GM18505 (cell line): ENCODE data around the gene CCDC157.
A peak's percentile ranks its signal among the peaks of the same experiment; 100 is the strongest.

ENCODE experiments used
- ATAC-seq: cut with Tn5 transposase; IDR thresholded peaks from one replicate; pipeline ENCODE4 v1.9.1; 2021; ENCODE audit not compliant: unreplicated experiment
- POLR2A ChIP-seq: IDR thresholded peaks from 4 replicates; pipeline ENCODE4 v1.6.1; 2011; ENCODE audit warnings: borderline replicate concordance; ENCODE audit not compliant: insufficient read depth, insufficient read length; ENCODE audit errors: extremely low read depth

CCDC157 gene

GRCh38 chr22:30381264-30381663, 24.5 kb downstream of the CCDC157 start:
- TF ChIP-seq POLR2A = no peak
- ATAC-seq = no peak

- ATAC-seq = no peak
- TF ChIP-seq POLR2A = no peak
Measured at GRCh38 chr22:30382340-30382739, 25.5 kb downstream of the CCDC157 start.

GRCh38 chr22:30383061-30383460, 26.3 kb downstream of the CCDC157 start:
- ATAC-seq = no peak
- TF ChIP-seq POLR2A = no peak

GRCh38 chr22:30385942-30386341, 29.1 kb downstream of the CCDC157 start:
- ATAC-seq = no peak
- TF ChIP-seq POLR2A = no peak

GRCh38 chr22:30386608-30386959, 29.8 kb downstream of the CCDC157 start:
- ATAC-seq = no peak

GRCh38 chr22:30386960-30387827, 30.4 kb downstream of the CCDC157 start, which contains the start of gene RNF215:
Gene RNF215, minus strand, starts transcription at chr22:30387411. Its CDS starts 98 bp downstream, at chr22:30387313.
- TF ChIP-seq POLR2A = peak; percentile 48
- ATAC-seq = peak; percentile 74

More at GRCh38 chr22:30386608-30386959, 29.8 kb downstream of the CCDC157 start:
- no peak for TF ChIP-seq POLR2A

- no peak for TF ChIP-seq POLR2A
Measured at GRCh38 chr22:30390974-30391691, 34.3 kb downstream of the CCDC157 start.

GRCh38 chr22:30392661-30393321, 36.0 kb downstream of the CCDC157 start:
- ATAC-seq = no peak
- no peak for TF ChIP-seq POLR2A

More at GRCh38 chr22:30390974-30391691, 34.3 kb downstream of the CCDC157 start:
- no peak for ATAC-seq

GRCh38 chr22:30393322-30393680, 36.5 kb downstream of the CCDC157 start:
- no peak for ATAC-seq
- TF ChIP-seq POLR2A = no peak

GRCh38 chr22:30393885-30394284, 37.1 kb downstream of the CCDC157 start:
- ATAC-seq = no peak
- no peak for TF ChIP-seq POLR2A

- no peak for TF ChIP-seq POLR2A
- ATAC-seq = no peak
Measured at GRCh38 chr22:30396871-30397655, 40.3 kb downstream of the CCDC157 start, which contains the start of gene SEC14L2. Gene SEC14L2, plus strand, starts transcription at chr22:30397018. Its CDS starts 99 bp downstream, at chr22:30397117.
